Panc1 (cell line): ENCODE results near the gene MCF2L2. TPM values are rescaled to one million over a fixed set of nuclear protein-coding genes. Genes with fewer than 3 reads are reported as not detected.

ENCODE experiments used
- ATAC-seq: fragments of 200-7000 bp; cut with Tn5 transposase; 2 replicates; pipeline ENCODE4 v1.9.1; 2020; ENCODE audit warnings: mild to moderate bottlenecking, moderate library complexity
- BruUV-seq: library from RNA; stranded (reverse); fragments of 400-500 nt; replicated peaks from 2 replicates; lab custom pipeline; 2021; lab: Mats Ljungman, UMichigan
- CTCF ChIA-PET: fragments of 300-600 bp; sonication (Branson Sonifier 250); formaldehyde crosslinking; loops from one replicate; lab custom pipeline; 2022; ENCODE audit warnings: antibody characterized with exemption; lab: Charles Lee
- POLR2A ChIA-PET: fragments of 300-600 bp; sonication (Branson Sonifier 250); formaldehyde crosslinking; loops from one replicate; lab custom pipeline; 2022; ENCODE audit warnings: antibody characterized with exemption; lab: Charles Lee
- DNase-seq: peaks from one replicate; pipeline ENCODE4 v3.0.0-alpha.2; 2010; ENCODE audit warnings: low read depth, low spot score
- H3K27ac ChIP-seq: 2 replicates; pipeline ENCODE4 v1.5.1; 2011; ENCODE audit warnings: mild to moderate bottlenecking, low read length, inconsistent platforms
- H3K27me3 ChIP-seq: fragments of 200-500 bp; sonication (Bioruptor generic); 2 replicates; pipeline ENCODE4 v1.6.0; 2014; ENCODE audit warnings: low read length, inconsistent platforms; ENCODE audit not compliant: control insufficient read depth, insufficient read depth
- H3K36me3 ChIP-seq: fragments of 200-500 bp; sonication (Bioruptor generic); 2 replicates; pipeline ENCODE4 v1.5.1; 2014; ENCODE audit warnings: inconsistent platforms, mild to moderate bottlenecking, low read length, moderate library complexity; ENCODE audit not compliant: control insufficient read depth, insufficient read depth
- H3K4me1 ChIP-seq: 2 replicates; pipeline ENCODE4 v1.5.1; 2011; ENCODE audit warnings: inconsistent platforms, mild to moderate bottlenecking, low read length, moderate library complexity; ENCODE audit not compliant: control insufficient read depth, insufficient read depth
- H3K4me3 ChIP-seq, 2 experiments: 2 replicates each; pipeline ENCODE4 v1.5.1; 2011 to 2012; ENCODE audit warnings: low read depth in 2 of 2, low read length in 2 of 2, mild to moderate bottlenecking in 2 of 2, inconsistent platforms in 1 of 2, moderate library complexity in 1 of 2
- H3K9me3 ChIP-seq: fragments of 200-500 bp; sonication (Bioruptor generic); 2 replicates; pipeline ENCODE4 v1.5.1; 2014; ENCODE audit warnings: low read depth, mild to moderate bottlenecking, inconsistent platforms, low read length, moderate library complexity; ENCODE audit not compliant: control insufficient read depth, insufficient read depth
- CTCF ChIP-seq: fragments of 450-650 bp; IDR thresholded peaks from 2 replicates; pipeline ENCODE4 v1.5.1; 2017; ENCODE audit warnings: mild to moderate bottlenecking
- POLR2AphosphoS5 ChIP-seq: IDR thresholded peaks from 2 replicates; pipeline ENCODE4 v1.6.1; 2012; ENCODE audit warnings: mild to moderate bottlenecking, low read depth, low read length, moderate library complexity
- SIN3A ChIP-seq: IDR thresholded peaks from 2 replicates; pipeline ENCODE4 v1.6.1; 2012; ENCODE audit warnings: low read depth, mild to moderate bottlenecking, low read length, moderate library complexity, borderline replicate concordance; ENCODE audit not compliant: insufficient read depth
- TCF7L2 ChIP-seq: IDR thresholded peaks from 2 replicates; pipeline ENCODE4 v1.6.1; 2011; ENCODE audit warnings: mild to moderate bottlenecking, low read depth, low read length, inconsistent platforms
- in situ Hi-C: cut with HindIII; loops from 2 replicates; pipeline ENCODE4 v1.10.0; 2016; ENCODE audit warnings: low sequenced_read_pairs, low pct_unique_long_range_greater_than_20kb
- intact Hi-C: fragments of 100-400 bp; cut with micrococcal nuclease; formaldehyde crosslinking; loops from one replicate; pipeline ENCODE4 v1.10.0; 2022; ENCODE audit not compliant: unreplicated experiment
- total RNA-seq: library from RNA; stranded (reverse); gene quantifications from one replicate; pipeline ENCODE4 v1.2.1, GENCODE V29; 2021; ENCODE audit not compliant: unreplicated experiment
- TF ChIP-seq, protein P1 (sequence below), 2 experiments: IDR thresholded peaks; 2 replicates each; pipeline ENCODE4 v1.6.1; 2011 to 2012; ENCODE audit warnings: low read depth in 2 of 2, control low read depth in 1 of 2, low read length in 1 of 2, mild to moderate bottlenecking in 1 of 2, moderate library complexity in 1 of 2; ENCODE audit not compliant: insufficient read depth in 1 of 2

MCF2L2 gene
- total RNA-seq, 1 experiment from 2014 or later = 1.0 TPM

- POLR2A ChIA-PET = no interaction called here
- intact Hi-C loops = no loop called here
- BruUV-seq = no TSS peak
Measured at GRCh38 chr3:183327343-183327742, 101.1 kb downstream of the MCF2L2 start.

DNA sequence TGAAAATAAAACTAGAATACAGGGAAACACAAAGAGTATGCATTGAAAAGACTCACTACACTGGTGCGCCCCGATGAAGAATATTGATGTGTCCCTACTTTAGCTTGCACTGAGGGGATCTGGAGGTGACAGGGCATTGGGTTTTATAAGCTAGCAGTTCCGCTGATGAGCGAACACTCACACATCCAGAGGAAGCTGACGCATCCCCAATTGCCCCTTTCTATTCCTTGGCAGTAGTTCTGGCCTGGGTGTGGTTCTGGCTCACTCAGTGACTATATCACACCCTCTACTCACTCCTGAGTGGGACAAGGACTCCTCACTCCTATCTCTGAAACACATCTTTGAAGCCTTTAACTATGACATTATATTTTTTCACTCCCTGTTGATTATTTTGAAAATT, 104.3 kb downstream of the MCF2L2 start:
- Histone ChIP-seq H3K4me1 (no peaks in the 10 kb centered on the region), H3K4me3 (no peak overlapping the region), H3K9me3 (no peaks in the 10 kb centered on the region), H3K36me3 (no peaks in the 10 kb centered on the region), H3K27me3 (no peaks in the 10 kb centered on the region), H3K27ac (no peak overlapping the region)
- intact Hi-C loops (no loop called here), in situ Hi-C loops (no loop called here)
- TF ChIP-seq, protein P1, sequence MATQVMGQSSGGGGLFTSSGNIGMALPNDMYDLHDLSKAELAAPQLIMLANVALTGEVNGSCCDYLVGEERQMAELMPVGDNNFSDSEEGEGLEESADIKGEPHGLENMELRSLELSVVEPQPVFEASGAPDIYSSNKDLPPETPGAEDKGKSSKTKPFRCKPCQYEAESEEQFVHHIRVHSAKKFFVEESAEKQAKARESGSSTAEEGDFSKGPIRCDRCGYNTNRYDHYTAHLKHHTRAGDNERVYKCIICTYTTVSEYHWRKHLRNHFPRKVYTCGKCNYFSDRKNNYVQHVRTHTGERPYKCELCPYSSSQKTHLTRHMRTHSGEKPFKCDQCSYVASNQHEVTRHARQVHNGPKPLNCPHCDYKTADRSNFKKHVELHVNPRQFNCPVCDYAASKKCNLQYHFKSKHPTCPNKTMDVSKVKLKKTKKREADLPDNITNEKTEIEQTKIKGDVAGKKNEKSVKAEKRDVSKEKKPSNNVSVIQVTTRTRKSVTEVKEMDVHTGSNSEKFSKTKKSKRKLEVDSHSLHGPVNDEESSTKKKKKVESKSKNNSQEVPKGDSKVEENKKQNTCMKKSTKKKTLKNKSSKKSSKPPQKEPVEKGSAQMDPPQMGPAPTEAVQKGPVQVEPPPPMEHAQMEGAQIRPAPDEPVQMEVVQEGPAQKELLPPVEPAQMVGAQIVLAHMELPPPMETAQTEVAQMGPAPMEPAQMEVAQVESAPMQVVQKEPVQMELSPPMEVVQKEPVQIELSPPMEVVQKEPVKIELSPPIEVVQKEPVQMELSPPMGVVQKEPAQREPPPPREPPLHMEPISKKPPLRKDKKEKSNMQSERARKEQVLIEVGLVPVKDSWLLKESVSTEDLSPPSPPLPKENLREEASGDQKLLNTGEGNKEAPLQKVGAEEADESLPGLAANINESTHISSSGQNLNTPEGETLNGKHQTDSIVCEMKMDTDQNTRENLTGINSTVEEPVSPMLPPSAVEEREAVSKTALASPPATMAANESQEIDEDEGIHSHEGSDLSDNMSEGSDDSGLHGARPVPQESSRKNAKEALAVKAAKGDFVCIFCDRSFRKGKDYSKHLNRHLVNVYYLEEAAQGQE (IDR thresholded peaks at IDR 0.05; ENCODE audit: insufficient read depth in 1 of 2, low read depth in 2 of 2, low read length in 1 of 2) = no peak
- TF ChIP-seq POLR2AphosphoS5 (no peak), SIN3A (no peak), CTCF (no peak), TCF7L2 (no peak)
- DNase-seq = no peak
- POLR2A ChIA-PET = no interaction called here
- CTCF ChIA-PET = no interaction called here
- ATAC-seq = 0 out of 2 replicates have a peak, but pooled peaks have one; percentile 46
- no TSS peak for BruUV-seq

More at GRCh38 chr3:183327343-183327742, 101.1 kb downstream of the MCF2L2 start:
- Histone ChIP-seq H3K4me1 (no peaks in the 10 kb centered on the region), H3K4me3 (no peak overlapping the region), H3K36me3 (no peaks in the 10 kb centered on the region), H3K9me3 (no peaks in the 10 kb centered on the region), H3K27ac (no peak overlapping the region), H3K27me3 (no peaks in the 10 kb centered on the region)
- in situ Hi-C loops = no loop called here
- ATAC-seq (no peak), DNase-seq (no peak)
- TF ChIP-seq SIN3A (no peak), CTCF (no peak), POLR2AphosphoS5 (no peak), TCF7L2 (no peak)
- TF ChIP-seq, protein P1 (IDR thresholded peaks at IDR 0.05; ENCODE audit: insufficient read depth in 1 of 2, low read depth in 2 of 2, low read length in 1 of 2) = no peak
- CTCF ChIA-PET = no interaction called here
